ENCODE measurements around the gene ULK2.
"Not testable (repeated sequence)": the region's sequence is repeated elsewhere in the genome, so short reads cannot be mapped to it uniquely, and the experiment has no call there.

ULK2 gene

GRCh38 chr17:19865021-19865420 lies 2.7 kb downstream of the ULK2 start:
- Histone ChIP-seq H3K27me3 (ENCODE audit: insufficient read depth, low read length, poor library complexity, severe bottlenecking) (no peaks in the 10 kb centered on the region), H3K4me3 (ENCODE audit: low read length, poor library complexity, severe bottlenecking) (no peak overlapping the region), H3K36me3 (ENCODE audit: insufficient read depth, low read length) (no peaks in the 10 kb centered on the region), H2AFZ (ENCODE audit: low read length) (no peak overlapping the region), H3K79me2 (ENCODE audit: insufficient read depth, low read length) (no peaks in the 10 kb centered on the region), H3K9me2 (replicated peaks; ENCODE audit: low read depth, low read length) (no peaks in the 10 kb centered on the region), H3K9ac (ENCODE audit: low read depth, low read length, poor library complexity, severe bottlenecking) (no peak overlapping the region), H3K4me2 (ENCODE audit: low read depth, low read length, poor library complexity, severe bottlenecking) (no peak overlapping the region), H4K20me1 (ENCODE audit: insufficient read depth, low read length, poor library complexity, severe bottlenecking) (no peaks in the 10 kb centered on the region), H3F3A (ENCODE audit: low read depth) (no peaks in the 10 kb centered on the region), H3K4me1 (ENCODE audit: insufficient read depth, low read length, poor library complexity, severe bottlenecking) (no peaks in the 10 kb centered on the region), H3K9me3 (ENCODE audit: insufficient read depth, low read depth, low read length) (no peaks in the 10 kb centered on the region)
- TF ChIP-seq CTCF (conservative IDR thresholded peaks at IDR 0.05; ENCODE audit: low read length): no peak
- TF ChIP-seq EZH2phosphoT487 (IDR thresholded peaks at IDR 0.05; ENCODE audit: borderline replicate concordance): no peak

- not testable (repeated sequence) for H3F3A ChIP-seq (ENCODE audit: low read depth); H2AFZ ChIP-seq (ENCODE audit: low read length); H3K4me2 ChIP-seq (ENCODE audit: low read depth, low read length, poor library complexity, severe bottlenecking); H4K20me1 ChIP-seq (ENCODE audit: insufficient read depth, low read length, poor library complexity, severe bottlenecking); H3K36me3 ChIP-seq (ENCODE audit: insufficient read depth, low read length); H3K79me2 ChIP-seq (ENCODE audit: insufficient read depth, low read length); H3K9me3 ChIP-seq (ENCODE audit: insufficient read depth, low read depth, low read length); H3K4me1 ChIP-seq (ENCODE audit: insufficient read depth, low read length, poor library complexity, severe bottlenecking); H3K9me2 ChIP-seq (replicated peaks; ENCODE audit: low read depth, low read length); H3K27me3 ChIP-seq (ENCODE audit: insufficient read depth, low read length, poor library complexity, severe bottlenecking); H3K9ac ChIP-seq (ENCODE audit: low read depth, low read length, poor library complexity, severe bottlenecking); H3K4me3 ChIP-seq (ENCODE audit: low read length, poor library complexity, severe bottlenecking)
Observed at GRCh38 chr17:19860647-19861177, 7.0 kb downstream of the ULK2 start.

- no peaks in the 10 kb centered on the region for H3K36me3 ChIP-seq (ENCODE audit: insufficient read depth, low read length)
- no peak overlapping the region for H3K9ac ChIP-seq (ENCODE audit: low read depth, low read length, poor library complexity, severe bottlenecking)
- no peak overlapping the region for H3K4me2 ChIP-seq (ENCODE audit: low read depth, low read length, poor library complexity, severe bottlenecking)
- no peak overlapping the region for H3K4me3 ChIP-seq (ENCODE audit: low read length, poor library complexity, severe bottlenecking)
- no peaks in the 10 kb centered on the region for H3F3A ChIP-seq (ENCODE audit: low read depth)
- H3K27me3 ChIP-seq (ENCODE audit: insufficient read depth, low read length, poor library complexity, severe bottlenecking): no peaks in the 10 kb centered on the region
- H3K9me3 ChIP-seq (ENCODE audit: insufficient read depth, low read depth, low read length): no peaks in the 10 kb centered on the region
- H2AFZ ChIP-seq (ENCODE audit: low read length): no peak overlapping the region
- no peak for TF ChIP-seq EZH2phosphoT487 (IDR thresholded peaks at IDR 0.05; ENCODE audit: borderline replicate concordance)
- TF ChIP-seq CTCF (conservative IDR thresholded peaks at IDR 0.05; ENCODE audit: low read length): no peak
- H4K20me1 ChIP-seq (ENCODE audit: insufficient read depth, low read length, poor library complexity, severe bottlenecking): no peaks in the 10 kb centered on the region
- H3K4me1 ChIP-seq (ENCODE audit: insufficient read depth, low read length, poor library complexity, severe bottlenecking): no peaks in the 10 kb centered on the region
- no peaks in the 10 kb centered on the region for H3K9me2 ChIP-seq (replicated peaks; ENCODE audit: low read depth, low read length)
- no peaks in the 10 kb centered on the region for H3K79me2 ChIP-seq (ENCODE audit: insufficient read depth, low read length)
Observed at GRCh38 chr17:19857640-19858039, 10.1 kb downstream of the ULK2 start.

- Histone ChIP-seq H3K27me3 (ENCODE audit: insufficient read depth, low read length, poor library complexity, severe bottlenecking) (no peaks in the 10 kb centered on the region), H3K36me3 (ENCODE audit: insufficient read depth, low read length) (no peaks in the 10 kb centered on the region), H3K9me3 (ENCODE audit: insufficient read depth, low read depth, low read length) (no peaks in the 10 kb centered on the region), H4K20me1 (ENCODE audit: insufficient read depth, low read length, poor library complexity, severe bottlenecking) (no peaks in the 10 kb centered on the region), H2AFZ (ENCODE audit: low read length) (no peak overlapping the region), H3F3A (ENCODE audit: low read depth) (no peaks in the 10 kb centered on the region), H3K9ac (ENCODE audit: low read depth, low read length, poor library complexity, severe bottlenecking) (no peak overlapping the region), H3K4me2 (ENCODE audit: low read depth, low read length, poor library complexity, severe bottlenecking) (no peak overlapping the region), H3K4me1 (ENCODE audit: insufficient read depth, low read length, poor library complexity, severe bottlenecking) (no peaks in the 10 kb centered on the region), H3K4me3 (ENCODE audit: low read length, poor library complexity, severe bottlenecking) (no peak overlapping the region), H3K79me2 (ENCODE audit: insufficient read depth, low read length) (no peaks in the 10 kb centered on the region), H3K9me2 (replicated peaks; ENCODE audit: low read depth, low read length) (no peaks in the 10 kb centered on the region)
- no peak for TF ChIP-seq EZH2phosphoT487 (IDR thresholded peaks at IDR 0.05; ENCODE audit: borderline replicate concordance)
- no peak for TF ChIP-seq CTCF (conservative IDR thresholded peaks at IDR 0.05; ENCODE audit: low read length)
Observed at GRCh38 chr17:19833914-19834313, 33.8 kb downstream of the ULK2 start.

All from Loucy (cell line).